ENCODE data around the gene COL6A2.

Gene COL6A2

DNA sequence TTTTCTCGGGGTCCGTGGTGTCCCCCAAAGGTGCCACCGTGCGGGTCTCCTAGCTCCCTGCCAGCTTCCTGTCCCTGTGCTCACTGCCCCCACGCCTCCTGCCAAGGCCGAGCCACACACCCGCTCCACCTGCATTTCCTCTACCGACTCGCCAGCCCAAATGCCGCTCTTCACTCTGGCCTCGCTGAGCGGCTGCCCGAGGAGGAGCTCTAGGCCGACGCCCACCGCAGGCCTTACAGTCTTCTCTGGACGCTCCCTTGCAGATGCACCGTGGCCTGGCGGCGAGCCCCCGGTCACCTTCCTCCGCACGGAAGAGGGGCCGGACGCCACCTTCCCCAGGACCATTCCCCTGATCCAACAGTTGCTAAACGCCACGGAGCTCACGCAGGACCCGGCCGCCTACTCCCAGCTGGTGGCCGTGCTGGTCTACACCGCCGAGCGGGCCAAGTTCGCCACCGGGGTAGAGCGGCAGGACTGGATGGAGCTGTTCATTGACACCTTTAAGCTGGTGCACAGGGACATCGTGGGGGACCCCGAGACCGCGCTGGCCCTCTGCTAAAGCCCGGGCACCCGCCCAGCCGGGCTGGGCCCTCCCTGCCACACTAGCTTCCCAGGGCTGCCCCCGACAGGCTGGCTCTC lies 31.1 kb downstream of the COL6A2 start:
- TF ChIP-seq, protein P1, sequence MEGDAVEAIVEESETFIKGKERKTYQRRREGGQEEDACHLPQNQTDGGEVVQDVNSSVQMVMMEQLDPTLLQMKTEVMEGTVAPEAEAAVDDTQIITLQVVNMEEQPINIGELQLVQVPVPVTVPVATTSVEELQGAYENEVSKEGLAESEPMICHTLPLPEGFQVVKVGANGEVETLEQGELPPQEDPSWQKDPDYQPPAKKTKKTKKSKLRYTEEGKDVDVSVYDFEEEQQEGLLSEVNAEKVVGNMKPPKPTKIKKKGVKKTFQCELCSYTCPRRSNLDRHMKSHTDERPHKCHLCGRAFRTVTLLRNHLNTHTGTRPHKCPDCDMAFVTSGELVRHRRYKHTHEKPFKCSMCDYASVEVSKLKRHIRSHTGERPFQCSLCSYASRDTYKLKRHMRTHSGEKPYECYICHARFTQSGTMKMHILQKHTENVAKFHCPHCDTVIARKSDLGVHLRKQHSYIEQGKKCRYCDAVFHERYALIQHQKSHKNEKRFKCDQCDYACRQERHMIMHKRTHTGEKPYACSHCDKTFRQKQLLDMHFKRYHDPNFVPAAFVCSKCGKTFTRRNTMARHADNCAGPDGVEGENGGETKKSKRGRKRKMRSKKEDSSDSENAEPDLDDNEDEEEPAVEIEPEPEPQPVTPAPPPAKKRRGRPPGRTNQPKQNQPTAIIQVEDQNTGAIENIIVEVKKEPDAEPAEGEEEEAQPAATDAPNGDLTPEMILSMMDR (conservative IDR thresholded peaks at IDR 0.05; ENCODE audit: low read depth, low read length), result no peak
- no peak overlapping the region for H3K4me3 ChIP-seq (ENCODE audit: low read depth, low read length)
- DNase-seq (ENCODE audit: low read depth), result no peak

- TF ChIP-seq, protein P1 (conservative IDR thresholded peaks at IDR 0.05; ENCODE audit: low read depth, low read length), result no peak
- no peak overlapping the region for H3K4me3 ChIP-seq (ENCODE audit: low read depth, low read length)
- no peak for DNase-seq (ENCODE audit: low read depth)
These were observed 32.1 kb downstream of the COL6A2 start for GRCh38 chr21:46129846-46130651.

DNA sequence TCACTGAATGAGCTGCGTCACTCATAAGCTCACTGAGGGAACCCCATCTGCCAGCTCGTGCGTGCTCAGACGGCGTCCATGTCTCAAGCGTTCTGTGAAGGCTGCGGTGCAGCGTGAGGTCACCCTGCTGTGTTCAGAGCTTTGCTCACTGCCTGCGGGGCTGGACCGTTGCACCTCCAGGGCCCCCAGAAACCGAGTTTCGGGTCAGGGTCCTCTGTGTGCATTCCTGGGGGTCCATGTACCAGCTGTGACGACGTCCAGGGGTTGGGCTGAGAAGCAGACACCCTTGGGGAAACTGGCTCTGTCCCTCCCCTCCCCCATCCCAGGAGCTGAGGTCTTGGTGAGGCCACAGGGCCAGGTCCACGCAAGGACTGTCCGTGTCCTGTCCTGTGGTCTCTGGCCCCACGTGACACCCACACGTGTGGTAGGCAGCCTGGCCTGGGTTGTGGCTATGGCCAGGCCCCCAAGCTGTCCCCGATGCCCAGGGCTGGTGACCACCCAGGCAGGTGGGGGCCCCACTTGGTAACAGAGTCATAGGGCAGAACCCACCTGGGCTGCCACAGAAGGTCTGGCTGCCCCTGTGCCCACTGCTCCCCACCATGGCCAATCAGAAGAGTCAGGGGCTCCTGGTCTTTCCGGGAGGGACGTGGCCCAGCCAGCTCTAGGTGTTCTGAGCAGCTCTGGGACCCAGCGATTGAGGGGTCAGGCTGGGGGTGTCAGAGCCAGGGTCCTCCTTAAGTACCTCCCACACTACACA lies 33.1 kb downstream of the COL6A2 start:
- H3K4me3 ChIP-seq (ENCODE audit: low read depth, low read length), result no peak overlapping the region

DNA sequence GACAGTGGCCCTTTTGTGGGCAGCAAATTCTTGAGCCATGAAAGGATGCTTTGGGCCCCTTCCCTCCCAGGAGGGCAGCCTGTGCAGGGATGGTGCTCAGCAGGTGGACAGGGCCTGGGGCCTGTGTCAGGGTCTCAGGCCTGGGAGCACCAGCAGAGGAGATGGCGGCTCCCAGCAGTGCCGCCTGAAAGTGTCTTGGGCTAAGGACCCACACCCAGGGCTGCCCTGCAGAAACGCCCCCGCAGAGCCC lies 33.6 kb downstream of the COL6A2 start:
- TF ChIP-seq, protein P1 (conservative IDR thresholded peaks at IDR 0.05; ENCODE audit: low read depth, low read length), result no peak
- DNase-seq (ENCODE audit: low read depth), result no peak

More for the DNA sequence above, 33.1 kb downstream of the COL6A2 start:
- no peak for DNase-seq (ENCODE audit: low read depth)
- TF ChIP-seq, protein P1 (conservative IDR thresholded peaks at IDR 0.05; ENCODE audit: low read depth, low read length), result no peak

GRCh38 chr21:46131838-46132651 lies 34.1 kb downstream of the COL6A2 start:
- no peak overlapping the region for H3K4me3 ChIP-seq (ENCODE audit: low read depth, low read length)
- no peak for DNase-seq (ENCODE audit: low read depth)
- TF ChIP-seq, protein P1 (conservative IDR thresholded peaks at IDR 0.05; ENCODE audit: low read depth, low read length), result no peak

More for the DNA sequence above, 33.6 kb downstream of the COL6A2 start:
- H3K4me3 ChIP-seq (ENCODE audit: low read depth, low read length), result no peak overlapping the region

DNA sequence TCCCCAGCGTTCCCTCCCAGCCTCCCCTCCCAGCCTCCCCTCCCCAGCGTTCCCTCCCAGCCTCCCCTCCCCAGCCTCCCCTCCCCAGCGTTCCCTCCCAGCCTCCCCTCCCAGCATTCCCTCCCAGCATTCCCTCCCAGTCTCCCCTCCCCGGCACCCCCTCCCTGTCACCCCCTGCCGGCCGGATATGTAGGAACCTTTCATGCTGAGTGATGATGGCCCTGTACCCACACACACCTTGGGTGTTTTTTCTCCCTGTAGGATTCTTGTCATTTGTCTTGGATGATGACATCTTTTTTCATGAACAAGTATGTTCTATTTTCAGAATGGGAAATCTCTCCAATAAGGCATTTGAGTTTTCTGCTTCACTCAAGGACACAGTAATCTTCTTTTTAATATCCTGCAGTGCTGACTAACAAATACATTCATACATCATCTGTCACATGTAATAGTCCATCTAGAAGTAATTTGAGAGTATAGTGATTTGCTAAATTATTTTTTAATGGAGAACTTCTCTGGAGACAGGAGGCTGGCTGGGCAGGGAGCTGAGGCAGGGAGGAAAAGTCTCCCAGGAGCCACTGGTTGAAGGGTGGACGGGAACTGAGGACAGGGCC lies 38.0 kb downstream of the COL6A2 start:
- TF ChIP-seq, protein P1 (conservative IDR thresholded peaks at IDR 0.05; ENCODE audit: low read depth, low read length), result no peak
- DNase-seq (ENCODE audit: low read depth), result no peak
- H3K4me3 ChIP-seq (ENCODE audit: low read depth, low read length), result no peak overlapping the region
